ENCODE measurements around the gene SPOCK1.

GRCh38 chr5:137381555-137381954 is 117.6 kb downstream of the SPOCK1 start:
- TF ChIP-seq POLR2A (IDR thresholded peaks at IDR 0.05) (no peak), CTCF (IDR thresholded peaks at IDR 0.05) (no peak)

All from stomach (tissue), 4 donors.